Activated CD4-positive, alpha-beta T cell treated with anti-CD3 and anti-CD28 coated beads, Interleukin-2, amount 50 U/mL, for 16 hours (primary cell): ENCODE results near the gene SURF6.
A peak's percentile ranks its signal among the peaks of the same experiment; 100 is the strongest.

ENCODE experiments used
- DNase-seq: peaks from one replicate; pipeline ENCODE4 v3.0.0-alpha.2; 2020

The SURF6 gene

GRCh38 chr9:133367778-133368177 is 31.8 kb upstream of the SURF6 start:
- DNase-seq = no peak

DNA sequence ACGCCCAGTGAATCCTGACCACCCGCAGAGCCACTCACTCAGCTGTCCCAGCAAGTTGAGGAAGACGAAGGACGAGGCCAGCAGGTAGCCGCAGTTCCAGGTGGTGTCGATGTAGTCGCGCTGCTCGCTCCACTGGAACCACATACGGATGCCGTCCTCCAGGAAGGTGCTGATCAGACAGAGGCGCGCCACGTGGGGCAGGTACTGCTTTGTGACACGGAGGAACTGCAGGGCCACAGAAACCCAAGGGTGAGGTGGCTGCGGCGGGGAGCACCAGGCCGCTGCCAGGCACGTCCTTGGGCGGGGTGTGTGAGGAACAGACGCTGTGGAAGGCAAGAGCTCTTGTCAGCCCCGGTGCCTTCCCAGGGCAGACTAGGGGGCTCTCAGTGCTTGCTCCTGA is 31.2 kb upstream of the SURF6 start:
- DNase-seq = no peak

GRCh38 chr9:133366435-133366834 is 30.4 kb upstream of the SURF6 start:
- no peak for DNase-seq

DNA sequence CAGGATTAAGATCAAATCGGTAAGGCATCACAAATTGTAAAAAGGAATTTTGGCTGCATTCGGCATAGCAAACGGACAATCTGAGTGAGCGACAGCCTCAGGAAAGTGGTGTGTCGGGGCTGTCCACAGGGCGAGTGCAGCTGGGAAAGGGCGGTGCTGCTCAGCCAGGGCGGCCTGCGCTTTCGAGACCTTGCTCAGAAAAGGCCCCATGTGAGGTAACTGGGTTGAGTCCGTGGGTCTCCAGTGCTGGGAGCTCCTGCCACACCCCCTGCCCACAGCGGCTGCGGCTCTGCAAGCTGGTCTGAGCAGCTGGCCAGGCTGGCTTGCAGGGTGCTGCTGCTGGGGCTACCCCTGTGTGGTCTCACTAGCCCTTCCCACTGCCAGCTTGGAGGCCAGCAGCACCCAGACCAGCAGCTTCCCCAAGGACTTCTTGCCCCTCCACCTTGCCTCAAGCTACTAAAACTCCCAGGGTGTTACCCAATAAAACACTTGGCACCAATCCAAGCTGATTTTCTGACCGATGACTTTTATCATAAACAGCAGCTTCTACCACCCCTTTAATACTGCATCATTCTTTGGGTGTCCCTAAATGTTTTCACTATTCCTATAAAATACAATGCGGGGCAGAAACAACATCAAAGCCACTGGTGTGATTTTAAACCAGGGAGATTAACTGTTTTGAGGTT is 26.5 kb upstream of the SURF6 start:
- no peak for DNase-seq

DNA sequence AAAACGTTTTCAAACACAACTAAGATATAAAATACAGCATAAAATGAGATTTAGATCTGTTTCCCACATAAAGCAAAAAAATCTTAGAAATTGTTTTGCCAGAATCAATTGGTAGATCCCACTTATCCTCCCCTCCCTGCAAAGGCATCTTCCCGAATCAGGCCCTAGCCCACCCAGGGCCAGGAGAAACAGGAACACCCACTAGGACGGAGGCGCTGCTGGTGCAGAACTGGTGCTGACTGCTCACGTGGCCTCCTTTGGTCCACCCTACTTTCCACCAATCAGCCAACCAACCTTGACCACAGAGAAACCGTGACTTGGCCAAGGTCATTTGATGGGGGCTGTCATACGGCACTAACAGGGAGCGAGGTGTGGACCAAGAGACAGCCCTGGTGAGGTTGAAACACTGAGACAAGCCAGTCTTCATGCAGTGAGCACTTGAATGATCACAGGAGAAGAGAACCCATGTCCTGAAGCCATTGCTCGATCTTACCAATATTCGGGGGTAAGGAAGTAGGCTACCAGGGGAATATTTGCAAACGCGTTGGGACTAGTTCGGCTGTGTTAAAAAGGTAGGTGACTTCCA is 25.6 kb upstream of the SURF6 start:
- no peak for DNase-seq

- no peak for DNase-seq
Measured at GRCh38 chr9:133360400-133361393, 24.7 kb upstream of the SURF6 start.

DNA sequence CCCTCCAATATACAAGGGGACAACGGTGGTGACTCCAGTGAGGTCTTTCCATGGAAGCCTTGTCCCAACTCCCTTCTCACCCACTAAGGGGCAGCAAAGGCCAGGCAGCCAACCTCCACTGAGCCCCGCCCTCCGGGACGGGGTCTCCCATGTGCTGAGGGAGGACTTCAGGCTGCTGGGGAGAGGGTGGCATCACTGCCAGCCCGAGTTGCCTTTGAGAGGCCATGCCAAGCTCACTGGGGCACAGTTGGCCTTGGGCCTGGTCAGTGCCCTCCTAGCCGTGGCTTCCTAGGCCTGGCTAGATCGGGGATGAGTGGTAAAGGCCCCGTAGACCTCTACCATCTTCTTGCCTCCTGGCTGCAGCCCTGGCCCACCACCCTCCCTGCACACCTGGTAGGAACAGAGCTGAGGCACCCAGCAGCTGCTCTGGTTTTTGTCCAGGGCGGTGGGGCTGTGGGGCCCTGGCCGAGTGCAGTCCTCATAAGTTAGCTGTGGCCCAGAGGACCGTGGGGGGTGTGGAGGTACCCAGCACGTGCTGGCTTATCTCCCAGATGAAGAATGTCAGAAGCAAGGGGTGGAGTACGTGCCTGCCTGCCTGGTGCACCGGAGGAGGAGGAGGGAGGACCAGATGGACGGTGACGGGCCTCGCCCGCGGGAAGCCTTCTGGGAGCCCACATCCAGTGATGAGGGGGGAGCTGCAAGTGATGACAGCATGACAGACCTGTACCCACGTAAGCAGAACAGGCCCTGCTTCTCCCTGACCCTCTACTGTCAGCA is 23.6 kb upstream of the SURF6 start:
- DNase-seq = no peak

- no peak for DNase-seq
Measured at GRCh38 chr9:133357656-133358055, 21.7 kb upstream of the SURF6 start.

GRCh38 chr9:133356391-133357091 is 20.6 kb upstream of the SURF6 start, which contains the start of the genes SURF1 and SURF2:
Gene SURF1, minus strand, starts transcription at chr9:133356487. Its CDS starts 34 bp downstream, at chr9:133356453.
Gene SURF2, plus strand, starts transcription at chr9:133356550. Its CDS starts 43 bp downstream, at chr9:133356593.
- peak; percentile 91 for DNase-seq

DNA sequence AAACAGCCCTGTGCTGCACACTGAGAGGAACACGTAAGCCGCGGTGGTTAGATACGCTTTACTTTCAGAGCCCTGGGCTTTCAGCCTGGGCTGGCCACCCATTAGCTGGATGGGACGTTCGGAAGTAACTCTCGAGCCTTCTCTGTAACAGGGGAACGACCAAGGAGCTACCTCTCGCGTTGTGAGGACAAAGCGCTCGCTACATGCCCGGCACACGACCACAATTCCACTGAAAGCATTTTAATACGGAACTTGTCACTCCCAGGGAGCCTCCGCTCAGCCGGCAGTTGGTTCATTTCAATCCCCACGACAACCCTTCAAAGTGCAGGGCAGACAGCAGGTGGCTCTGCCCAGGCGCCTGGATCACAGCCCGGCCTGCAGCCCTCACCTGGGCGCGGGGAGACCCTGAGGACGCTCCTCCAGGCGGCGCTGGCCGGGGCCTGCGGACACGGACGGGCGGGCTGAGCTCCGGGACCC is 19.9 kb upstream of the SURF6 start:
- DNase-seq = no peak

GRCh38 chr9:133354766-133355165 is 18.8 kb upstream of the SURF6 start:
- no peak for DNase-seq

DNA sequence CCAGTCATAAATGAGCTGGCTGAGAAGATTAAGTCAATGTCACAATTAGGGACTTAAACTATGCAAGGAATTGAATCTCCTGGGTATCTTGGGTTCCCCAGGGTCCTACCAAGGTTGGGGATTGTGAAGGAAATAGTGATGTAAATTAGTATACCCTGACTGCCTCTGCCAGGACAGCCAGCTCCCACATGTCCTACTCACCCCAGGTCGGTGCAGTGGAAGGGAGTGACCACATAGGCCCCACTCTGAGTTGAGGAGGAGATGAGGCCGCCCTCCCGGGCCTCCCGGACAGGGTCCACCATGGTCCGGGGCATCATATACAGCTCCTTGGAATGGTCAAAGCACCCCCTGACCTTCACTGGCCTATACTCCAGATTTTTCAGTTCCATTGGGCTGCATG is 17.6 kb upstream of the SURF6 start:
- DNase-seq = no peak

- no peak for DNase-seq
Measured at GRCh38 chr9:133352635-133353340, 16.8 kb upstream of the SURF6 start.

DNA sequence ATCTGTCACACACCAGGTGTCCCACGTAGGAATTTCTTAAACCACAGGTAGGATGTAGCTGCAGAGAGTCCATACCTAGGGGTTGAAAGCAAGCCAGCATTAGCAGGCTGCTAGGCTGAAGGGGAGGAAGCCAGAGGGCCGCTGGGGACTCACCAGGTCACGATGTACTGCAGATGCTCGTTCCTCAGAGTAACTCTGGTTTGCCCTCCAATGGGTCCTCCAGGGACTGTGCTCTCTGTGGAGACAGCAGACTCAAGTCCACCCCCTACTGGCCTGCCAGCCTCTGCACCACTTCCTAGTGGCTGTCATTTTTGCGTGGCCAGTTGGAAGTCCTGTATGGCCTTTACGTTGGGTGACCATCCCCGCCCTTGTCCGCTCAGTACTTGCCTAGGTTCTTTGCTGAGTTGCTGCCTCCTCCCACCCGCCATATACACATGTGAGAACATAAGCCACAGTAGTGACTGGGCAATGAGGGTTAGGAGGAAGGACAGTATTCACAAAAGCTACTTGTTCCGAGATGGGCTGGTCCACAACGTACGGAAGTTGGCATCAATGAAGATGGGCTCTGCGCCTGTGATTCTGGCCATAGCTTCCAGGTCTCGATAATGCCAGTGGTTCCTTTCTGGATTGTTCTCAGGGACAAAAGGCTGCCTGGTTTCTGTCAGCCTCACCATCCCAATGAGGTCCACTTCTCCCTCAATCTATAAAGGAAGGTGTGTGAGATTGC is 16.1 kb upstream of the SURF6 start:
- peak; percentile 67 for DNase-seq

GRCh38 chr9:133351526-133351907 is 15.5 kb upstream of the SURF6 start:
- DNase-seq = no peak

DNA sequence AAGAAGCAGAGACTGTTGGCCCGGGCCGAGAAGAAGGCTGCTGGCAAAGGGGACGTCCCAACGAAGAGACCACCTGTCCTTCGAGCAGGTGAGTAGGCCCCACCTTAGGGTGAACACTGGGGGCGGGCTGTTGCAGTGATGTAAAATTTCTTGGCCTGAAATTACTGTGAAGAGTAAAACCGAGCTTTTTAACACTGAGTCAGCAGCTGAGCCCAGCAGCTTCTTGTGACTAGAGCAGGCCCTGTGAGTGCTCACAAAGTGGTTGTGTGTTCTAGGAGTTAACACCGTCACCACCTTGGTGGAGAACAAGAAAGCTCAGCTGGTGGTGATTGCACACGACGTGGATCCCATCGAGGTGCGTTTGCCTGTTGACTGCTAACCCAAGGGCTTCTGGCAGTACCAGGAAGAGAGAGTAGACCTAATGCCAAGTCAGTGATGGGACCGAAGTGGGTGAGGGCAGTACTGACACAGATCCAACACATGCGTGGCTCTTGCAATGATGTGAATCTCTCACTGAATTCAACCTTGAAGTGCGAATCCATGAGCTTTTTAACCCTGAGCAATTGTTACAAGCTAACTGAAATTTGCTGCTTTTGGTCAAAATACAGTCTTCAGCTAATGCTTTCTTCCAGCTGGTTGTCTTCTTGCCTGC is 14.1 kb upstream of the SURF6 start:
- DNase-seq = peak; percentile 49

DNA sequence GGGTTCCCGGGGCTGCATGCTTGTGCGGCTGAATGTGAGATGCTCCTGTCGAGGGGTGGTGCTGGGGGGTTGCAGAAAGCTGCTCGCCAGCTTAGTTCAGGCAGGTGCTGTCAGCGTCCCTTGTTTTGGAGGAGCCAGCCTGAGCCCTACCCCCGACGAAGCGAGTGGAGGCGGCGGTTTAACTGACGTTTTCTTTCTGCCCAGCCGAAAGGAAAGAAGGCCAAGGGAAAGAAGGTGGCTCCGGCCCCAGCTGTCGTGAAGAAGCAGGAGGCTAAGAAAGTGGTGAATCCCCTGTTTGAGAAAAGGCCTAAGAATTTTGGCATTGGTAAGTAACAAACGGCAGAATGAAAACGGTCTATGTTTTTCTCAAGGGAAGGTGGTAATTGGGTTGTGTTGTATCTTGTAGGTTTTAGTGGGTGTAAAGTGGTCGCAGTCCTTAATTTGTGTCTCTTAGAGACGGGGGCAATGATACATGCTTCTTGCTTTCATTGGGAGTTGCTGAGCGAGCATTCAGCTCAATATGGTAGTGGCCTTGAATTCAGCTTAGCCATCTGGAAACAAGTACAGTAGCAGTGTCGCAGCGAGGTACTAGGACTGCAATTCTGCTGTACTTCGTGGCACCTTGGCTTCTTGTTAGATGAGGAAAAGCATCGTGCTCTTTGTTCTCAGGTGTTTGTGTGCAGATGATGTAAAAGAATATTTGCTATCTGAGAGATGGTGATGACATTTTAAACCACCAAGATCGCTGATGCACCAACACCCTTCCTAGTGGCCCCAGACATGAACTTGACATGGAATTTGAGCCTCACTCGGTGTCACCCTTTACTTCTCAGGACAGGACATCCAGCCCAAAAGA is 13.0 kb upstream of the SURF6 start:
- DNase-seq = no peak

GRCh38 chr9:133347985-133348717 is 12.2 kb upstream of the SURF6 start, which contains the start of the genes MED22 and RPL7A:
Gene MED22, minus strand, starts transcription at chr9:133348131. Its CDS starts 1,469 bp downstream, at chr9:133346662.
Gene RPL7A, plus strand, starts transcription at chr9:133348218. Its CDS starts 26 bp downstream, at chr9:133348244.
- DNase-seq = peak; percentile 96
